Ovary (tissue), 3 donors: ENCODE results near the gene ZNF26.
"Not testable (repeated sequence)": the region's sequence is repeated elsewhere in the genome, so short reads cannot be mapped to it uniquely, and the experiment has no call there.

Source experiments
- EP300 ChIP-seq: sonication (generic); formaldehyde crosslinking; IDR thresholded peaks from one replicate; pipeline ENCODE4 v1.6.1; 2017; ENCODE audit warnings: antibody characterized with exemption
- TF ChIP-seq, protein P1 (sequence below), 3 donors: fragments of 450-650 bp in 2 of 3; fragments of 200-600 bp in 1 of 3; IDR thresholded peaks; one replicate each; pipeline versions ENCODE4 v1.5.1 to v1.8.0; 2016 to 2022; ENCODE audit warnings: antibody characterized with exemption in 3 of 3, mild to moderate bottlenecking in 1 of 3
- donor health status: DM: no; HTN: no; CAD: no.

DNA sequence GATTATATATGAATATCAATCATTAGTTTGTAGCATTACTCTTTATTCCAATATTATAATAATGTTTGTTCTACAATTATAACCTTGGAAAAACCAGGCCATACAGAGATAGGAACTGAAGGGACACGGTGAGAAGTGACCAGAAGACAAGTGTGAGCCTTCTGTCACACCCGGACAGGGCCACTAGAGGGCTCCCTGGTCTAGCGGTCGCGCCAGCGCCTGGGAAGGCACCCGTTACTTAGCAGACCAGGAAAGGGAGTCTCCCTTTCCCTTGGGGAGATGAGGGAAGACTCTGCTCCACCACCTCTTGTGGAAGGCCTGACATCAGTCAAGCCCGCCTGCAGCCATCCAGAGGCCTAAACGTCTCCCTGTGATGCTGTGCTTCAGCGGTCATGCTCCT is 22.2 kb upstream of the ZNF26 start:
- TF ChIP-seq, protein P1, sequence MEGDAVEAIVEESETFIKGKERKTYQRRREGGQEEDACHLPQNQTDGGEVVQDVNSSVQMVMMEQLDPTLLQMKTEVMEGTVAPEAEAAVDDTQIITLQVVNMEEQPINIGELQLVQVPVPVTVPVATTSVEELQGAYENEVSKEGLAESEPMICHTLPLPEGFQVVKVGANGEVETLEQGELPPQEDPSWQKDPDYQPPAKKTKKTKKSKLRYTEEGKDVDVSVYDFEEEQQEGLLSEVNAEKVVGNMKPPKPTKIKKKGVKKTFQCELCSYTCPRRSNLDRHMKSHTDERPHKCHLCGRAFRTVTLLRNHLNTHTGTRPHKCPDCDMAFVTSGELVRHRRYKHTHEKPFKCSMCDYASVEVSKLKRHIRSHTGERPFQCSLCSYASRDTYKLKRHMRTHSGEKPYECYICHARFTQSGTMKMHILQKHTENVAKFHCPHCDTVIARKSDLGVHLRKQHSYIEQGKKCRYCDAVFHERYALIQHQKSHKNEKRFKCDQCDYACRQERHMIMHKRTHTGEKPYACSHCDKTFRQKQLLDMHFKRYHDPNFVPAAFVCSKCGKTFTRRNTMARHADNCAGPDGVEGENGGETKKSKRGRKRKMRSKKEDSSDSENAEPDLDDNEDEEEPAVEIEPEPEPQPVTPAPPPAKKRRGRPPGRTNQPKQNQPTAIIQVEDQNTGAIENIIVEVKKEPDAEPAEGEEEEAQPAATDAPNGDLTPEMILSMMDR (IDR thresholded peaks at IDR 0.05), result not testable (repeated sequence)
- TF ChIP-seq EP300, result not testable (repeated sequence)
